ENCODE measurements around the gene DBET. TPM values are rescaled to one million over a fixed set of nuclear protein-coding genes. Genes with fewer than 3 reads are reported as not detected.
"Not testable (repeated sequence)": the region's sequence is repeated elsewhere in the genome, so short reads cannot be mapped to it uniquely, and the experiment has no call there.

The DBET gene
- total RNA-seq, 1 donor from 2014 or later, result not detected

DNA sequence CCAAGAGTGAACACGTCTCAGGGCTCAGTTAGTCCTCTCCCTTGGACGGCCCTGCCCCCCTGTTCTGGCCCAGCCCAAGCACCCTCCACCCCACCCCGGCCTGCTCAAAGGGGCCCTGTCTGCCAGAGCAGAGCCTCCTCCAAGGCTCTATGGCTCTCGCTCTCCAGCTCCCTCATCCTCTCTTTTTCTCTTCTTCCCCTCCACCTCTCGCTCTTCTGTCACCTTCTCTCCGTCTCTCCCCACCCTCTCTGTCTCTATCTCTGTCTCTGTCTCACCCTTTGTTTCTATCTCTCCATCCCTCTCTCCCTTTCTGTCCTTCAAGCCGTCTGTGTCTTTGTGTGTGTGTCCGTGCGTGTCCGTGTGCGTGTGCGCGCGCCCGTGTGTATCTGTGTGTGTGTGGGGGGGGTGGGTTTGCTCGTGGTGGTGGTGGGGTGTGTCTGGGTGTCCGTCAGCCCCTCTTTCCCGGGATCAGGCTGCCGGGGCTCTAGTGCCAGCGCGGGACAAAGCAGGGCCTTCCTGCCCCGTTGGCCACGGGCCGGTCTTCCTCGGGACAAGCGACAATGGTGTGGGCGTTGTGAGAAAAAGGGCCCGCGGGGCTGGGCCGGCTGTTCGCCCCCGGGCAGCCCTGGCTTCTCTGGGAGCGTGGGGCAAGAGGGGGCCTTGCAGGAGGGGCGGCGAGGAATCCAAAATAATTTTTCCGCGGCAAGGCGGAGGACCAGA is 45.9 kb upstream of the DBET start:
- H3K27me3 Mint-ChIP-seq (ENCODE audit: low read depth), result no peaks in the 10 kb centered on the region
- peaks cover 3% of the 10 kb centered on the region for H3K9me3 Mint-ChIP-seq
- DNase-seq (ENCODE audit: low read depth, low spot score), result no peak
- TF ChIP-seq CTCF (conservative IDR thresholded peaks at IDR 0.05), result no peak
- no peak overlapping the region for H3K27ac Mint-ChIP-seq (ENCODE audit: unreplicated experiment)
- no peaks in the 10 kb centered on the region for H3K4me1 Mint-ChIP-seq
- H3K4me3 Mint-ChIP-seq, result no peak overlapping the region
- H3K36me3 Mint-ChIP-seq (ENCODE audit: low read depth), result peaks cover 12% of the 10 kb centered on the region

DNA sequence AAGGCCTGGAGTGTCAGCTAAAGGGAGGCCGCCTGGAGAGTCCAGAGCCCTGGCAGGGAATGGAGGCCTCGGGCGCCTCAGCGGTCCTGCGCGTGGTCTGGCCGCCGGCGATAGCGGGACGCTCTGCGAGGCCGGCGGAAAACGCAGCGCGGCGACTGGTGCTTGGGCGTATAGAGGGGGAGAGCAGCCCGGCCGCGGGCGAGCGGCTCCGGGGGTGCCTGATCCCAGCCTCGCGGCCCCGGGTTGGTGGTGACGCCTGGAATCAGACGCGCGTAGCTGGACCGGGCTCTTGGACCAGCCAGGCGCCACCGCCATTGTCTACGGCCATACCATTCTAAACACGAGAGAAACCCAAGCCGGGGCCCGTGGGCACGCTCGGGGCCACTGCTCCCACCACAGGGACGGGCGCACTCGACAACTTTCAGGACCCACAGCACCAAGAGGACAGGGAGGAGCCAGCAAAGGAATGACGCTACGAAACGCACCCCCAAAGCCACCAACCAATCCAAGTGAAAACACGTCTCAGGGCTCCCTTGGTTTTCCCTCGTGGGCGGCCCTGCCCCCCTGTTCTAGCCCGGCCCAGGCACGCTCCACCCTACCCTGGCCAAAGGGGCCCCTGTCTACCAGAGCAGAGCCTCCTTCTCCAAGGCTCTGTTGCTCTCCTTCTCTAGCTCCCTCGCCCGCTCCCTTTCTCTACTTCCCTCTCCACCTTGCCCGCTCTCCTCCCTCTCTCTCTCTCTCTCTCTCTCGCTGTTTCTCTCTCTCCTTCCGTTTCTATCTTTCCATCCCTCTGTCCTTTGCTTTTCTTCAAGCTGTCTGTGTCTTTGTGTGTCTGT is 45.1 kb upstream of the DBET start:
- DNase-seq (ENCODE audit: low read depth, low spot score), result no peak
- H3K27me3 Mint-ChIP-seq (ENCODE audit: low read depth), result no peaks in the 10 kb centered on the region

DNA sequence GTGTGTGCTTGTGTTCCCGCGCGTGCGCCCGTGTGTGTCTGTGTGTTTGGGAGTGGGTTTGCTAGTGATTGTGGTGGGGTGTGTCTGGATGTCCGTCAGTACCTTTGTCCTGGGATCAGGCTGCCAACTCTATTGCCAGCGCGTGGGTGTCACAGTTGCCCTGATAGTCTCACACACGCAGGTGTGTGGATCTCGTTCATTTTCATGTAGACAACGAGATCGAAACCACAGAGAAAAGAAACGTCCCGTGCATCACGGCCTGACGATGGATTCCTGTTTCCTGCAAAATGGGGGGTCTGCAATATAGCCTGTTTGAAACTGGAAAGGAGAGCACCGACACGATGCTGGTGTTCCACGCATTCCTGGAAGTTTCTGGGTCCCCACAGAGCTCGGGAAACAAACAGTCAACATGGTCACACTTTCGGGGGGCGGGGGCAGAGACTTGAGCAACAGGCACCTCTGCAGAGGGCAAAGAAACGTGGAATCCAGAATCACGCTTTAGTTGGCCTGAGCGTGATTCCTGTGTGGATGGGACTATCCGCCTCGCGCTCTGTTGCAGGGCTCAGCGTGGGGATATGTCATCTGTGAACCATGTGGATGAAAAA is 44.3 kb upstream of the DBET start:
- not testable (repeated sequence) for H3K27ac Mint-ChIP-seq (ENCODE audit: unreplicated experiment); H3K9me3 Mint-ChIP-seq; H3K27me3 Mint-ChIP-seq (ENCODE audit: low read depth); DNase-seq (ENCODE audit: low read depth, low spot score); H3K4me1 Mint-ChIP-seq; H3K4me3 Mint-ChIP-seq; H3K36me3 Mint-ChIP-seq (ENCODE audit: low read depth)

More for the DNA sequence above, 45.1 kb upstream of the DBET start:
- H3K36me3 Mint-ChIP-seq (ENCODE audit: low read depth), result peaks cover 9% of the 10 kb centered on the region
- TF ChIP-seq CTCF (conservative IDR thresholded peaks at IDR 0.05), result no peak
- peaks cover 3% of the 10 kb centered on the region for H3K9me3 Mint-ChIP-seq
- no peak overlapping the region for H3K27ac Mint-ChIP-seq (ENCODE audit: unreplicated experiment)
- H3K4me3 Mint-ChIP-seq, result no peak overlapping the region
- no peaks in the 10 kb centered on the region for H3K4me1 Mint-ChIP-seq

GRCh38 chr4:190020790-190021717 is 43.2 kb upstream of the DBET start:
- DNase-seq (ENCODE audit: low read depth, low spot score), result no peak
- Mint-ChIP-seq H3K27ac (ENCODE audit: unreplicated experiment) (no peak overlapping the region), H3K4me1 (no peaks in the 10 kb centered on the region), H3K27me3 (ENCODE audit: low read depth) (no peaks in the 10 kb centered on the region), H3K9me3 (peaks cover 3% of the 10 kb centered on the region), H3K4me3 (no peak overlapping the region), H3K36me3 (ENCODE audit: low read depth) (peaks cover 9% of the 10 kb centered on the region)
- no peak for TF ChIP-seq CTCF (conservative IDR thresholded peaks at IDR 0.05)

- H3K4me1 Mint-ChIP-seq; H3K9me3 Mint-ChIP-seq; H3K27me3 Mint-ChIP-seq (ENCODE audit: low read depth); H3K36me3 Mint-ChIP-seq (ENCODE audit: low read depth); DNase-seq (ENCODE audit: low read depth, low spot score); H3K4me3 Mint-ChIP-seq; H3K27ac Mint-ChIP-seq (ENCODE audit: unreplicated experiment): not testable (repeated sequence)
These were observed 42.3 kb upstream of the DBET start for GRCh38 chr4:190021973-190022372.

- not testable (repeated sequence) for H3K9me3 Mint-ChIP-seq; DNase-seq (ENCODE audit: low read depth, low spot score)
These were observed 41.6 kb upstream of the DBET start for GRCh38 chr4:190022614-190023281.

GRCh38 chr4:190027156-190027555 is 37.1 kb upstream of the DBET start, which contains the start of gene FRG2:
Gene FRG2, minus strand, starts transcription at chr4:190027256. Its CDS starts 52 bp downstream, at chr4:190027204.
- H3K27ac Mint-ChIP-seq (ENCODE audit: unreplicated experiment); H3K4me3 Mint-ChIP-seq; H3K36me3 Mint-ChIP-seq (ENCODE audit: low read depth); H3K27me3 Mint-ChIP-seq (ENCODE audit: low read depth); H3K4me1 Mint-ChIP-seq; H3K9me3 Mint-ChIP-seq; DNase-seq (ENCODE audit: low read depth, low spot score): not testable (repeated sequence)

More at GRCh38 chr4:190022614-190023281, 41.6 kb upstream of the DBET start:
- not testable (repeated sequence) for H3K27me3 Mint-ChIP-seq (ENCODE audit: low read depth); H3K4me3 Mint-ChIP-seq; H3K27ac Mint-ChIP-seq (ENCODE audit: unreplicated experiment); H3K4me1 Mint-ChIP-seq; H3K36me3 Mint-ChIP-seq (ENCODE audit: low read depth)

GRCh38 chr4:190031264-190031663 is 33.0 kb upstream of the DBET start:
- not testable (repeated sequence) for H3K9me3 Mint-ChIP-seq; DNase-seq (ENCODE audit: low read depth, low spot score); H3K27ac Mint-ChIP-seq (ENCODE audit: unreplicated experiment); H3K4me3 Mint-ChIP-seq; H3K4me1 Mint-ChIP-seq; H3K36me3 Mint-ChIP-seq (ENCODE audit: low read depth); H3K27me3 Mint-ChIP-seq (ENCODE audit: low read depth)

- H3K9me3 Mint-ChIP-seq; H3K27ac Mint-ChIP-seq (ENCODE audit: unreplicated experiment); DNase-seq (ENCODE audit: low read depth, low spot score); H3K4me3 Mint-ChIP-seq; H3K27me3 Mint-ChIP-seq (ENCODE audit: low read depth); H3K36me3 Mint-ChIP-seq (ENCODE audit: low read depth); H3K4me1 Mint-ChIP-seq: not testable (repeated sequence)
These were observed 26.5 kb upstream of the DBET start for GRCh38 chr4:190037704-190038388.

Data from neural crest cell (in vitro differentiated cells).